CD4-positive, alpha-beta T cell treated with Interleukin-17A for 4 hours (primary cell): ENCODE results near the gene PRSS50.
"Not testable (repeated sequence)": the region's sequence is repeated elsewhere in the genome, so short reads cannot be mapped to it uniquely, and the experiment has no call there.

Experiments used
- DNase-seq: peaks from one replicate; pipeline ENCODE4 v3.0.0-alpha.2; 2020; ENCODE audit warnings: mixed read lengths

PRSS50 gene

GRCh38 chr3:46706771-46707582 is 10.7 kb downstream of the PRSS50 start:
- no peak for DNase-seq

GRCh38 chr3:46705751-46706552 is 11.7 kb downstream of the PRSS50 start:
- DNase-seq = no peak

- peak; percentile 74 for DNase-seq
These were observed 12.6 kb downstream of the PRSS50 start for GRCh38 chr3:46705022-46705530.

GRCh38 chr3:46704346-46704745 is 13.3 kb downstream of the PRSS50 start:
- not testable (repeated sequence) for DNase-seq

- no peak for DNase-seq
These were observed 14.6 kb downstream of the PRSS50 start for GRCh38 chr3:46703013-46703520.

- no peak for DNase-seq
These were observed 15.2 kb downstream of the PRSS50 start for GRCh38 chr3:46702246-46703012.

GRCh38 chr3:46701181-46701939 is 16.3 kb downstream of the PRSS50 start, which contains the start of gene TMIE:
Gene TMIE (plus strand): TSS chr3:46701392. CDS start chr3:46701488, 96 bp downstream.
- DNase-seq = peak; percentile 26

- no peak for DNase-seq
These were observed 16.9 kb downstream of the PRSS50 start for GRCh38 chr3:46700772-46701171.

GRCh38 chr3:46699676-46700523 is 17.8 kb downstream of the PRSS50 start:
- no peak for DNase-seq

- DNase-seq = no peak
These were observed 21.4 kb downstream of the PRSS50 start for GRCh38 chr3:46695962-46696894.

- peak; percentile 67 for DNase-seq
These were observed 22.3 kb downstream of the PRSS50 start for GRCh38 chr3:46695177-46695961.

GRCh38 chr3:46694520-46694919 is 23.1 kb downstream of the PRSS50 start:
- peak; percentile 14 for DNase-seq

GRCh38 chr3:46693892-46694226 is 23.8 kb downstream of the PRSS50 start:
- peak; percentile 76 for DNase-seq

- peak; percentile 87 for DNase-seq
These were observed 24.4 kb downstream of the PRSS50 start, which contains the start of gene ALS2CL for GRCh38 chr3:46693038-46693891. Gene ALS2CL (minus strand): TSS chr3:46693679. CDS start chr3:46689440, 4,239 bp downstream.

- DNase-seq = no peak
These were observed 25.1 kb downstream of the PRSS50 start for GRCh38 chr3:46692566-46692990.

- peak; percentile 44 for DNase-seq
These were observed 26.9 kb downstream of the PRSS50 start for GRCh38 chr3:46690798-46691197.

- DNase-seq = no peak
These were observed 32.2 kb downstream of the PRSS50 start for GRCh38 chr3:46685446-46685845.

- no peak for DNase-seq
These were observed 32.8 kb downstream of the PRSS50 start for GRCh38 chr3:46684891-46685290.
